Raji (cell line): ENCODE data around the gene SEC24B.

Source experiments
- POLR2A ChIP-seq: IDR thresholded peaks from 2 replicates; pipeline ENCODE4 v1.6.1; 2011; ENCODE audit warnings: low read depth, low read length, control low read depth; ENCODE audit not compliant: insufficient read depth

Gene SEC24B

GRCh38 chr4:109548655-109549054, 115.0 kb downstream of the SEC24B start:
- TF ChIP-seq POLR2A: no peak

- no peak for TF ChIP-seq POLR2A
Observed at GRCh38 chr4:109552237-109552636, 118.6 kb downstream of the SEC24B start.

- TF ChIP-seq POLR2A: no peak
Observed at GRCh38 chr4:109553130-109553529, 119.5 kb downstream of the SEC24B start.

- no peak for TF ChIP-seq POLR2A
Observed at GRCh38 chr4:109554971-109555370, 121.4 kb downstream of the SEC24B start.

GRCh38 chr4:109557433-109557832, 123.8 kb downstream of the SEC24B start:
- TF ChIP-seq POLR2A: no peak

- TF ChIP-seq POLR2A: no peak
Observed at GRCh38 chr4:109559625-109559982, 126.0 kb downstream of the SEC24B start.

GRCh38 chr4:109559983-109560686, 126.5 kb downstream of the SEC24B start, which contains the start of gene MCUB:
Gene MCUB, plus strand, starts transcription at chr4:109560246. Its CDS starts 92 bp downstream, at chr4:109560338.
- peak; percentile 92 for TF ChIP-seq POLR2A

- peak; percentile 79 for TF ChIP-seq POLR2A
Observed at GRCh38 chr4:109560687-109561461, 127.3 kb downstream of the SEC24B start.

- no peak for TF ChIP-seq POLR2A
Observed at GRCh38 chr4:109562457-109563239, 129.0 kb downstream of the SEC24B start.

GRCh38 chr4:109571494-109571893, 137.9 kb downstream of the SEC24B start:
- TF ChIP-seq POLR2A: no peak

GRCh38 chr4:109572154-109572553, 138.5 kb downstream of the SEC24B start:
- TF ChIP-seq POLR2A: no peak

- no peak for TF ChIP-seq POLR2A
Observed at GRCh38 chr4:109574443-109574850, 140.8 kb downstream of the SEC24B start.

- TF ChIP-seq POLR2A: no peak
Observed at GRCh38 chr4:109574931-109575804, 141.6 kb downstream of the SEC24B start.

GRCh38 chr4:109576462-109576861, 142.8 kb downstream of the SEC24B start:
- TF ChIP-seq POLR2A: no peak

GRCh38 chr4:109578846-109579245, 145.2 kb downstream of the SEC24B start:
- no peak for TF ChIP-seq POLR2A
